ENCODE measurements around the gene CFAP299.
"Not testable (repeated sequence)": the region's sequence is repeated elsewhere in the genome, so short reads cannot be mapped to it uniquely, and the experiment has no call there.

The CFAP299 gene

DNA sequence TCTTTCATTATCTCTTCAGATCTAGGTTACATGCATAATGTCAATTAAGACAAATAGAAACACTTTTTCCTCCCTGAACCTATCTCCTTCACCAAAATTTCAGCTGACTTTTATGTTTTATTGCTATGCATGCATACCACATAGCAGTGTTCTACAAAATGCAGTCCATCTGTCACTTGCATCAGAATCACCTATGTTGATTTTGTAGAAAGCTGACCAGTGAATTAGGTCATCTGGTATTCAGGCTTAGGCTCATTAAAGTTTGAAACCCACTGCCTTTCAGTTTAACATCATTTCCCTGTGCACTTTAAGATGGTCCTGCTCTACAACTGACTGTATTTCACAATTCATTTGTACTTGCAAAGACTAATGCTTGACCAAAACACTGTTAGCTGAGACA lies 277.9 kb downstream of the CFAP299 start:
- no peak for DNase-seq

DNA sequence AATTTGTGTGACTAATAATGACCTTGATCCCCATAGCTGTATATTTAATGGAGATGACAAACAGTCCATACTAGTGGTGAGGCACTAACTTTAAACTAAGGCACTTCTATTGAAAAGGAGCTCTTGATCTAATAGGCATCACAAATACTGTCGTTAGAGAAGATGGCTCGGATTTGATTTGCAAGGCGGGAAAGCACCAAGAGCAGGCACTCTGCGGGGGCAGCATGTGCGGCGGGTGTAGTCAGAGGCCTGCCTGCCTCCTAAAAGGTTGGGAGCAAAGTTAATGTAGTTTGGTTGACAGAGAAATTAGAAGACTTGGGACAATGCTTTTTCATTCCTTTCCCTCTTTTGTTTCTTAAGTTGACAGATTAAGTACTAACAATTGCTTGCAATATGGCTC lies 278.8 kb downstream of the CFAP299 start:
- DNase-seq = no peak

GRCh38 chr4:80615099-80615498 lies 279.6 kb downstream of the CFAP299 start:
- no peak for DNase-seq

- DNase-seq = no peak
Observed at GRCh38 chr4:80619070-80619674, 283.6 kb downstream of the CFAP299 start.

DNA sequence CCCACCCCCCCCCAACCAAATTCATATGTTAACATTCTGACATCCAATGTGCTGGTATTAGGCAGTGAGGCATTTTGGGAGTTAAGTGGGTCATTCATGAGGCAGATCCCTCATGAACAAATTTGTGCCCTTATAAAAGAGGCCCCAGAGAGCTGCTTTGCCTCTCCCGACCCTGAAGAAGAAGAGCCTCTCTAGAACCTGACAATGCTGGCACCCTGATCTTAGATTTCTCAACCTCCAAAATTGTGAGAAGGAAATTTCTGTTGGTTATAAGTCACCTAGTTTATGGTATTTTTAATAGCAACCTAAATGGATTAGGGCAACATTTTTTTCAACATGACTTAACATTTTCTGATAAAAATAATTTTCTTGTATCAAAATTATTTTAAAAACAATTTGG lies 296.3 kb downstream of the CFAP299 start:
- DNase-seq = no peak

DNA sequence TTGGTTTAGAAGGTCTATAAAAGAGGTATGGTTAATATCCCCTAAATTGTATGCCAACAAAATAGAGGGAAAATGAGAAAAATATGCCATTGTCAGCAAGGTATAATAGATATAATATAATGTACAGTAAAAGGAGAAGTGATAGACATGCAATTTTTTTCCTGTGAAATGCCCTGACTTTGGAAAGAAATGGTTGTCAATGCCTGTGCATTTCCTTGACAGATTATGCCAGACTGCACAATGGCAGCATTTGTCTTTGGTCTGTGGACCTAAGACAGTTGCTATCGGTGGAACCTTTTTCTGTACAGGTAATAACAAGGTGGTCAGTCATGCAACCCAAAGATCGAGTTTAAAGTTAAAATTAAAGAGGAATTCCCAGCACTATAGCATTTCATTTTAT lies 301.7 kb downstream of the CFAP299 start:
- DNase-seq = no peak

- no peak for DNase-seq
Observed at GRCh38 chr4:80646061-80646460, 310.5 kb downstream of the CFAP299 start.

DNA sequence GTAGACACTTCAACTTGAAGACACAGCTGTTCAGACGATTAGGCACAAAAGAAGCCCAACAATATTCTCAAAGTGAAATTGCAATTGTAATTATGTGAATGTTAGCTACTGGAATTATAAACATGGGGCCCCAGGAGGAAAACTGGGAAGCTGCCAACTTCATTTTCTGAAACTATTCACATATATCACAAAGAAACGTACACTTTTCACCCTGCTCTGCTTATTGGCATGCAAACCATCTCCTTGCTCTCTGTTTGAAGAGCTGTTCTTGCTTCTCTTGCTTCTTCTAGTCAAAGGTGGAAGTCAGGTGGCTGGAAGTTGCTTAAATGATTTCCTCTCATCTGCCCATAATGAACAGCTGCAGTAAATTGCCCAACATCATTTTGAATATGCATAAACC lies 320.1 kb downstream of the CFAP299 start:
- no peak for DNase-seq

- not testable (repeated sequence) for DNase-seq
Observed at GRCh38 chr4:80670118-80670517, 334.6 kb downstream of the CFAP299 start.

DNA sequence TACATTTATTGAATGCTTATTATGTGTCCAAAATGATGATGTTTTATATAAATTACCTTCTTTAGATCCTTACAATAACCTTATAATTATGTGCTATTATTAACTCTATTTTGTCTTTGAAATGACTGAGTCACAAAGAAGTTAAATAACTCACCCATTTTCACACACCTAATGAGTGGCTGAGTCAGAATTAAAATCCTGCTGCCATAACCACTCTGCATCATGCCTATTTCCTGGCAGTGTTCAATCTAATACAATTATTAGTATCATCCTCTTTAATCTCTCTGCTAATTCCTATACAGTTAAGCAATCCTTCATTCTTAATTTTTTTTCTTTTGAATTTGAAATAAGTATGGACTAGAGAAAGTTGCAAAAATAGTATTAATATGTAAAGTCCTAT lies 342.9 kb downstream of the CFAP299 start:
- DNase-seq = no peak

DNA sequence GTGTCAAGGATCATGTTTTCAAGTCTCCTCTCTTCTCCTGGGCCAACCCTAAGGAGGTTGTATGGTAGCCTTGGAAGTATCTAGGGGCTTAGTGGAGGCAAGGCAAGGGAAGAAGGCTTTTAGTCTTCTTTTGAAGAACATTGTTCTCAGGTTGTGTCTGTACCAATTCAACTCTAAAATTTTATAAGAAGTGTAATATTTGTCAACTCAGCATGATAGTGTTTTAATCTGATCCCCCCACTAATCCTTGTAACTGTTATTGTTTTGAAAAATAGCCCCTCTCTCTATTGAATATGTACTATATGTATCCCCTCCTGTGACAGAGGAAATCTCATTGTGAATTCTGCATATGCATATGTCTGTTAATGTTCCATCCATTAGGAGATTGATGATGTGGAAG lies 345.4 kb downstream of the CFAP299 start:
- DNase-seq = no peak

- DNase-seq = no peak
Observed at GRCh38 chr4:80685214-80685613, 349.7 kb downstream of the CFAP299 start.

- not testable (repeated sequence) for DNase-seq
Observed at GRCh38 chr4:80687736-80688135, 352.2 kb downstream of the CFAP299 start.

GRCh38 chr4:80694171-80694570 lies 358.6 kb downstream of the CFAP299 start:
- DNase-seq = no peak

- DNase-seq = no peak
Observed at GRCh38 chr4:80705311-80705710, 369.8 kb downstream of the CFAP299 start.

DNA sequence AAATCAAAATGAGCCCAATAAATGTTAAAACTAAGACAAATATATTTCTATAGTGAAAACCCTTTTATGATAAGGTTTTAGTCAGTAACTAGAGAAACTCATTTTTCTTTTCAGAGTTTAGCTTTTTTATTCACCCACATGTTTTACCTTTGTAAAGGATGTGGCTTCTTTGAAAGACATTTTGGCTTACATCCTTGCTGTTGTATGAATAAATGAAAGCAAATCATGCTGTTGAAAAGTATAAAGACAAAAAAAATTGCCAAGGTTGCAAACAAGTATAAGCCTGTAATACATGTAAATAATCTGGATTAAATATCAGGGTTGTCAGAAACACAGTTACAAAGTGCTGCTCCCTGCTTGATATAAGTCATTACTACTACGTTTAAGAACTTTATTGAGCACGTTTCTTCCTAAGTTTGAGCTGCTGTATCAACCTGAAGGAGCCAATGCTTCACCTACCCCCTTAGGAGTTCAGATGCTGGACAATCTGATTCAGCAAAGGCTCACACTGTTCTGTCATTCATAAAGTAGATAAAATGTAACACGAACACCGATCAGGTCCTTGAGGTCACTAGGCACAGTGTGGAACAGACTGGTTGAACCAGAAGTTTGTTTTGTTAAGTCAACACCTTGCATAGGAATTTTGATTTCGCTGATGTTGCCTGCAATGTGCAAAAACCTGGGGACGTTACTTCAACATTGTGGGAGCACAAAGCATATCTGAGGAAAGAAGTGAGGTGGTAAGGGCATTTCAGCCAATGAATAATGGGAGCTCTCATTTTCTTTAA lies 373.7 kb downstream of the CFAP299 start:
- no peak for DNase-seq

GRCh38 chr4:80710748-80711451 lies 375.4 kb downstream of the CFAP299 start:
- no peak for DNase-seq

DNA sequence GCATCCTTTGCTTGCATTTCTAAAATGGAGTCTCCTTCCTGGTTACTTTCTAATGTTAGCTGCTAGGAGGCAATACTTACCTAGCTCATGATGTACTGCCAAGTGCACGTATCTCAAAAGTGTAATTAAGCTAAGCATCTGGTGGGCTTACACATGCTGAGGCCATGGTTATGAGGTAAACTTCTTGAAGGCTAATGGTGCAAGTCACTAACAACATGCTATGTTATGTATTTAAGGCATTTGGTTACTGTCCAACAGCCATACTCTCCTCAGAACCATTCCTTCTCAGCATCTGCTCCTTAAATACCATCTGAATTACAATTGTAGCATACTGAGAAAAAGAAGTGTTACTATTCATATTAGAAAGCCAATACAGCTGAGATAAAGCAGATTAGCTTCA lies 376.4 kb downstream of the CFAP299 start:
- no peak for DNase-seq

- DNase-seq = no peak
Observed at GRCh38 chr4:80713409-80713808, 377.9 kb downstream of the CFAP299 start.

- DNase-seq = no peak
Observed at GRCh38 chr4:80717204-80717603, 381.7 kb downstream of the CFAP299 start.

GRCh38 chr4:80726471-80726870 lies 390.9 kb downstream of the CFAP299 start:
- DNase-seq = no peak

- DNase-seq = no peak
Observed at GRCh38 chr4:80730158-80730557, 394.6 kb downstream of the CFAP299 start.

DNA sequence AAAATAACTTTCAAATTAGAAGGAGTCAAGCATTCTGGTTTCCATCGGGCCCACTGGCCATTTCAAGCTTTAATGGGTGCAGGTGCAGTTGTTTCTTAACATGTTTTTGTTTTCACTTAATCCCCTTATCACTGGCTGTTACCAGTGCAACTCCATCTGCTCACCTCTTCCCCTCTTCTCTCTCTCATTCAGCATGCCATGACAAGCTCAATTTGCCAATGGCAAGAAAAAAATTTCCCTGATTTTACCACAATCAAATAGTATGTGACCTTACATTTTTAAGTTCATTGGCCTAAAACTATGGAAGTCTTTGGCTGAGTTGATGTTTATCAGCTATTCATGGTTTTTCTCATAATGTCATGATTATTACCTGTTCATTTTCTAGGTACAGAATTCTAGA lies 395.9 kb downstream of the CFAP299 start:
- DNase-seq = no peak

GRCh38 chr4:80732010-80732409 lies 396.5 kb downstream of the CFAP299 start:
- DNase-seq = no peak

Measured in T-helper 1 cell (primary cell).